Measurements from ENCODE around the gene DNAJC15.

- TF ChIP-seq POLR2A (IDR thresholded peaks at IDR 0.05) (no peak), CTCF (IDR thresholded peaks at IDR 0.05) (no peak)
These were observed 112.1 kb downstream of the DNAJC15 start for GRCh38 chr13:43135516-43135915.

Data from heart left ventricle (tissue), 13 donors.